Mesothelial cell of epicardium (in vitro differentiated cells): ENCODE results near the gene ZNF853. TPM values are rescaled to one million over a fixed set of nuclear protein-coding genes. Genes with fewer than 3 reads are reported as not detected.
"Not testable (repeated sequence)": the region's sequence is repeated elsewhere in the genome, so short reads cannot be mapped to it uniquely, and the experiment has no call there.

Experiments
- DNase-seq, 2 experiments: peaks; one replicate each; pipeline ENCODE4 v3.0.0; 2021; ENCODE audit warnings: low spot score in 2 of 2; ENCODE audit not compliant: unreplicated experiment in 2 of 2
- H3K27ac Mint-ChIP-seq: 2 replicates; pipeline ENCODE4 v1.8.0; 2021; ENCODE audit warnings: mixed read lengths
- H3K27me3 Mint-ChIP-seq: 2 replicates; pipeline ENCODE4 v1.8.0; 2021; ENCODE audit warnings: low read depth, mixed read lengths
- H3K36me3 Mint-ChIP-seq: 2 replicates; pipeline ENCODE4 v1.8.0; 2021; ENCODE audit warnings: mixed read lengths
- H3K4me1 Mint-ChIP-seq: 2 replicates; pipeline ENCODE4 v1.8.0; 2021; ENCODE audit warnings: mixed read lengths
- H3K4me3 Mint-ChIP-seq: 2 replicates; pipeline ENCODE4 v1.8.0; 2021; ENCODE audit warnings: mild to moderate bottlenecking, moderate library complexity, mixed read lengths
- H3K9me3 Mint-ChIP-seq: 2 replicates; pipeline ENCODE4 v1.8.0; 2021; ENCODE audit warnings: mixed read lengths
- CTCF ChIP-seq: fragments of 200-600 bp; sonication (generic); IDR thresholded peaks from one replicate; pipeline ENCODE4 v1.5.0; 2021; ENCODE audit warnings: antibody characterized with exemption; ENCODE audit not compliant: unreplicated experiment
- total RNA-seq: library from RNA; stranded (reverse); gene quantifications from 3 replicates; pipeline ENCODE4 v1.2.1, GENCODE V29; 2021

The ZNF853 gene
- total RNA-seq, 1 donor from 2014 or later, result 22.7 TPM

- Mint-ChIP-seq H3K27me3 (peaks cover 4% of the 10 kb centered on the region), H3K4me1 (peaks cover 5% of the 10 kb centered on the region), H3K27ac (peak overlapping the region; percentile 71), H3K9me3 (no peaks in the 10 kb centered on the region), H3K4me3 (peak overlapping the region; percentile 62), H3K36me3 (peaks cover 13% of the 10 kb centered on the region)
- no peak for TF ChIP-seq CTCF
- DNase-seq, result no peak
Measured at GRCh38 chr7:6576024-6576866, 39.2 kb upstream of the ZNF853 start.

DNA sequence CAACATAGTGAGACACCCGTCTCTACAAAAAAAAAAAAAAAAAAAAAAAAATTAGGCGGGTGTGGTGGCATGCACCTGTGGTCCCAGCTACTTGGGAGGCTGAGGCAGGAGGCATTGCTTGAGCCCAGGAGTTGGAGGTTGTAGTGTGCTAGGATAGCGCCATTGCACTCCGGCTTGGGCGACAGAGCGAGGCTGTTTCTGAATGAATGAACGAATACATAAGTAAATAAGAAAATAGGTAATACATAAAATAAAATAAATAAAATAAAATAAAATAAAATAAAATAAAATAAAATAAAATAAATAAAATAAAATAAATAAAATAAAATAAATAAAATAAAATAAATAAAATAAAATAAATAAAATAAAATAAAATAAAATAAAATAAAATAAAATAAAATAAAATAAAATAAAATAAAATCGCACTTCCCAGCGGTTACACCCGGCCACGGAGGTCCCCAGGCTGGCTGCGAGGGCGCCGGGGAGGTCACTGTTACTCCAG lies 38.5 kb upstream of the ZNF853 start:
- Mint-ChIP-seq H3K4me3 (peak overlapping the region; percentile 89), H3K27ac (peak overlapping the region; percentile 97), H3K36me3 (peaks cover 19% of the 10 kb centered on the region)
- H3K9me3 Mint-ChIP-seq, H3K27me3 Mint-ChIP-seq, DNase-seq, H3K4me1 Mint-ChIP-seq: not testable (repeated sequence)

GRCh38 chr7:6577369-6578113 lies 37.9 kb upstream of the ZNF853 start, which contains the start of gene ZDHHC4:
ZDHHC4 (plus strand) TSS chr7:6577454; CDS start chr7:6580562, 3,108 bp downstream.
- no peak for TF ChIP-seq CTCF
- no peaks in the 10 kb centered on the region for H3K9me3 Mint-ChIP-seq
- peaks cover 23% of the 10 kb centered on the region for H3K36me3 Mint-ChIP-seq
- H3K4me3 Mint-ChIP-seq, result peak within 1 kb of the TSS; percentile 89
- peak; percentile 74 to 86 for DNase-seq
- H3K27me3 Mint-ChIP-seq, result peaks cover 3% of the 10 kb centered on the region
- peaks cover 5% of the 10 kb centered on the region for H3K4me1 Mint-ChIP-seq
- H3K27ac Mint-ChIP-seq, result peak within 1 kb of the TSS; percentile 97

GRCh38 chr7:6578114-6579084 lies 37.0 kb upstream of the ZNF853 start:
- Mint-ChIP-seq H3K27ac (peak overlapping the region; percentile 53), H3K4me3 (peak overlapping the region; percentile 89)

GRCh38 chr7:6579446-6579845 lies 36.0 kb upstream of the ZNF853 start:
- DNase-seq, result no peak
- TF ChIP-seq CTCF, result no peak
- Mint-ChIP-seq H3K4me3 (peak overlapping the region; percentile 89), H3K27me3 (no peaks in the 10 kb centered on the region), H3K27ac (peak overlapping the region; percentile 30), H3K4me1 (peaks cover 5% of the 10 kb centered on the region), H3K36me3 (peaks cover 30% of the 10 kb centered on the region), H3K9me3 (no peaks in the 10 kb centered on the region)

More at GRCh38 chr7:6578114-6579084, 37.0 kb upstream of the ZNF853 start:
- H3K27me3 Mint-ChIP-seq, result no peaks in the 10 kb centered on the region
- TF ChIP-seq CTCF, result no peak
- H3K9me3 Mint-ChIP-seq, result no peaks in the 10 kb centered on the region
- peaks cover 5% of the 10 kb centered on the region for H3K4me1 Mint-ChIP-seq
- peaks cover 27% of the 10 kb centered on the region for H3K36me3 Mint-ChIP-seq
- no peak for DNase-seq

- H3K36me3 Mint-ChIP-seq, result peaks cover 52% of the 10 kb centered on the region
- H3K9me3 Mint-ChIP-seq, H3K27ac Mint-ChIP-seq, H3K4me1 Mint-ChIP-seq, H3K27me3 Mint-ChIP-seq, H3K4me3 Mint-ChIP-seq, DNase-seq: not testable (repeated sequence)
Measured at GRCh38 chr7:6585746-6586432, 29.5 kb upstream of the ZNF853 start.
